CD4-positive, alpha-beta memory T cell (primary cell): ENCODE data around the gene SPATA4. TPM values are rescaled to one million over a fixed set of nuclear protein-coding genes. Genes with fewer than 3 reads are reported as not detected.

ENCODE experiments used
- CTCF ChIA-PET: fragments of 350-600 bp; sonication (Branson Sonifier 250); formaldehyde crosslinking; loops from one replicate; lab custom pipeline; 2021; ENCODE audit warnings: inconsistent platforms; ENCODE audit not compliant: partially characterized antibody; lab: Charles Lee
- POLR2A ChIA-PET: fragments of 350-600 bp; sonication (Branson Sonifier 250); formaldehyde crosslinking; loops from one replicate; lab custom pipeline; 2021; ENCODE audit not compliant: partially characterized antibody; lab: Charles Lee
- DNase-seq, 5 donors: peaks; one replicate each; pipeline versions ENCODE4 v3.0.0 to v3.0.0-alpha.2; 2020 to 2022; ENCODE audit warnings: mixed read lengths in 1 of 5
- H3K27ac ChIP-seq: one replicate; pipeline ENCODE4 v1.7.0; 2013; ENCODE audit warnings: low read depth, low read length
- H3K27me3 ChIP-seq: 2 replicates; pipeline ENCODE4 v1.7.0; 2013; ENCODE audit warnings: mild to moderate bottlenecking, low read length, moderate library complexity; ENCODE audit not compliant: insufficient read depth
- H3K36me3 ChIP-seq: 2 replicates; pipeline ENCODE4 v1.7.0; 2013; ENCODE audit warnings: mild to moderate bottlenecking, low read length, moderate library complexity; ENCODE audit not compliant: insufficient read depth
- H3K4me1 ChIP-seq: 2 replicates; pipeline ENCODE4 v1.7.0; 2013; ENCODE audit warnings: mild to moderate bottlenecking, low read length, moderate library complexity; ENCODE audit not compliant: insufficient read depth
- H3K4me3 ChIP-seq, 2 donors: one replicate each; pipeline ENCODE4 v1.7.0; 2013; ENCODE audit warnings: low read length in 2 of 2, mild to moderate bottlenecking in 1 of 2
- H3K9me3 ChIP-seq, 2 donors: one replicate each; pipeline ENCODE4 v1.7.0; 2013; ENCODE audit warnings: low read length in 2 of 2, control low read depth in 1 of 2; ENCODE audit not compliant: control insufficient read depth in 1 of 2
- H3K27ac Mint-ChIP-seq, 7 donors: one replicate each; pipeline ENCODE4 v1.8.0; 2020 to 2021; ENCODE audit warnings: mixed read lengths in 7 of 7, mild to moderate bottlenecking in 6 of 7, inconsistent platforms in 3 of 7, moderate library complexity in 3 of 7
- H3K27me3 Mint-ChIP-seq, 2 donors: one replicate each; pipeline ENCODE4 v1.8.0; 2020 to 2021; ENCODE audit warnings: mixed read lengths in 2 of 2
- H3K36me3 Mint-ChIP-seq, 2 donors: one replicate each; pipeline ENCODE4 v1.8.0; 2020 to 2021; ENCODE audit warnings: mixed read lengths in 2 of 2, inconsistent platforms in 1 of 2, mild to moderate bottlenecking in 1 of 2
- H3K4me1 Mint-ChIP-seq, 4 donors: one replicate each; pipeline ENCODE4 v1.8.0; 2020 to 2021; ENCODE audit warnings: mixed read lengths in 4 of 4, mild to moderate bottlenecking in 1 of 4
- H3K4me3 Mint-ChIP-seq, 8 donors: one replicate each; pipeline ENCODE4 v1.8.0; 2020 to 2021; ENCODE audit warnings: mixed read lengths in 8 of 8, mild to moderate bottlenecking in 7 of 8, moderate library complexity in 6 of 8, inconsistent platforms in 3 of 8
- H3K9me3 Mint-ChIP-seq, 8 donors: one replicate each; pipeline ENCODE4 v1.8.0; 2020 to 2021; ENCODE audit warnings: mixed read lengths in 8 of 8, mild to moderate bottlenecking in 5 of 8, inconsistent platforms in 3 of 8, moderate library complexity in 1 of 8
- intact Hi-C: fragments of 100-400 bp; cut with micrococcal nuclease; formaldehyde crosslinking; loops from one replicate; pipeline ENCODE4 v1.15.1; 2023
- polyA plus RNA-seq, 2 donors: library from polyadenylated mRNA; unstranded; fragments of 300-500 nt; fragmentation: Illumina TruSeq; gene quantifications; one replicate each; pipeline ENCODE4 v1.2.3, GENCODE V29; 2021
- total RNA-seq, 2 experiments: library from RNA; stranded (reverse); gene quantifications; one replicate each; pipeline ENCODE4 v1.2.3, GENCODE V29; 2021

SPATA4 gene
- total and polyA plus RNA-seq, 4 experiments from 2014 or later = not detected

- H3K4me3 Mint-ChIP-seq = no peak overlapping the region
- ChIA-PET CTCF (interaction anchor here (1.4 kb wide), 1 partner anchor 10 kb away, joined by 3 read pairs; no protein-coding TSS in a partner anchor), POLR2A (no interaction called here)
- H3K9me3 Mint-ChIP-seq = peaks cover 0 to 5% (median 0%) of the 10 kb centered on the region in 8 donors
- H3K9me3 ChIP-seq = no peaks in the 10 kb centered on the region
- H3K27ac Mint-ChIP-seq = no peak overlapping the region
- no peaks in the 10 kb centered on the region for H3K27me3 ChIP-seq
- H3K27me3 Mint-ChIP-seq = peaks cover 11 to 12% of the 10 kb centered on the region in 2 donors
- no peaks in the 10 kb centered on the region for H3K4me1 Mint-ChIP-seq
- H3K36me3 Mint-ChIP-seq = no peaks in the 10 kb centered on the region
- no peaks in the 10 kb centered on the region for H3K36me3 ChIP-seq
- no peak overlapping the region for H3K4me3 ChIP-seq
- intact Hi-C loops = no loop called here
- H3K4me1 ChIP-seq = no peaks in the 10 kb centered on the region
- H3K27ac ChIP-seq = no peak overlapping the region
- no peak for DNase-seq
Observed at GRCh38 chr4:176210101-176210500, 14.7 kb upstream of the SPATA4 start.

GRCh38 chr4:176209535-176209934, 14.2 kb upstream of the SPATA4 start:
- Mint-ChIP-seq H3K27ac (no peak overlapping the region), H3K9me3 (peaks cover 0 to 5% (median 0%) of the 10 kb centered on the region in 8 donors), H3K4me3 (no peak overlapping the region), H3K27me3 (peaks cover 12 to 13% of the 10 kb centered on the region in 2 donors), H3K36me3 (no peaks in the 10 kb centered on the region), H3K4me1 (no peaks in the 10 kb centered on the region)
- H3K4me3 ChIP-seq = no peak overlapping the region
- CTCF ChIA-PET = no interaction called here
- no peaks in the 10 kb centered on the region for H3K27me3 ChIP-seq
- no peak for DNase-seq
- no peaks in the 10 kb centered on the region for H3K36me3 ChIP-seq
- H3K4me1 ChIP-seq = no peaks in the 10 kb centered on the region
- H3K27ac ChIP-seq = no peak overlapping the region
- POLR2A ChIA-PET = no interaction called here
- H3K9me3 ChIP-seq = no peaks in the 10 kb centered on the region
- intact Hi-C loops = no loop called here

- Mint-ChIP-seq H3K9me3 (peaks cover 0 to 5% (median 0%) of the 10 kb centered on the region in 8 donors), H3K27me3 (peaks cover 12 to 13% of the 10 kb centered on the region in 2 donors), H3K36me3 (no peaks in the 10 kb centered on the region), H3K27ac (no peak overlapping the region), H3K4me3 (no peak overlapping the region), H3K4me1 (no peaks in the 10 kb centered on the region)
- Histone ChIP-seq H3K27ac (no peak overlapping the region), H3K4me3 (no peak overlapping the region), H3K36me3 (no peaks in the 10 kb centered on the region), H3K9me3 (no peaks in the 10 kb centered on the region), H3K27me3 (no peaks in the 10 kb centered on the region), H3K4me1 (no peaks in the 10 kb centered on the region)
- DNase-seq = no peak
- intact Hi-C loops = no loop called here
- ChIA-PET POLR2A (no interaction called here), CTCF (interaction anchor here (0.9 kb wide), 1 partner anchor 10 kb away, joined by 3 read pairs; no protein-coding TSS in a partner anchor)
Observed at GRCh38 chr4:176207839-176208238, 12.5 kb upstream of the SPATA4 start.

DNA sequence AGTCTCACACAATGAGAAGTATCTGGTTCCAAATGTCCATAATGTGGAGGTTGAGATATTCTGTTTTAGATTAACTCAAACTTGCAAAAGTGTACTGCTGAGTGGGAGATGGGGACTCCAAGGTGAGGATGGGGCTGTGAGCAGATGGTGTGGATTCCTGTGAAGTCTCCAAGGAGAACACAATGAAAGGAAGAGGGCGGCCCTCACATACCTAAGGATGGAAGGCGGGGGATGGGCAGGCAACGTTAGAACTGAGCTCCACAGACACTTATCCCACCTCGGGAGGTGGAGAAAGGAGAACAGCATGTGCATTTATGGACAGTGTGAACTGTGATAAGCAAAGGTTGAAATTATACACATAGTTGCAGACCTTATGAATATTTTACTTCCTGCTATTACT, 9.9 kb upstream of the SPATA4 start:
- ChIA-PET POLR2A (no interaction called here), CTCF (no interaction called here)
- Histone ChIP-seq H3K27ac (no peak overlapping the region), H3K9me3 (no peaks in the 10 kb centered on the region), H3K4me3 (no peak overlapping the region), H3K27me3 (no peaks in the 10 kb centered on the region), H3K4me1 (no peaks in the 10 kb centered on the region), H3K36me3 (no peaks in the 10 kb centered on the region)
- intact Hi-C loops = no loop called here
- no peak overlapping the region for H3K4me3 Mint-ChIP-seq
- peak overlapping the region in 1 of 7 donors; percentile 59 for H3K27ac Mint-ChIP-seq
- H3K9me3 Mint-ChIP-seq = no peaks in the 10 kb centered on the region
- peaks cover 11 to 13% of the 10 kb centered on the region in 2 donors for H3K27me3 Mint-ChIP-seq
- no peaks in the 10 kb centered on the region for H3K36me3 Mint-ChIP-seq
- no peak for DNase-seq
- H3K4me1 Mint-ChIP-seq = no peaks in the 10 kb centered on the region

DNA sequence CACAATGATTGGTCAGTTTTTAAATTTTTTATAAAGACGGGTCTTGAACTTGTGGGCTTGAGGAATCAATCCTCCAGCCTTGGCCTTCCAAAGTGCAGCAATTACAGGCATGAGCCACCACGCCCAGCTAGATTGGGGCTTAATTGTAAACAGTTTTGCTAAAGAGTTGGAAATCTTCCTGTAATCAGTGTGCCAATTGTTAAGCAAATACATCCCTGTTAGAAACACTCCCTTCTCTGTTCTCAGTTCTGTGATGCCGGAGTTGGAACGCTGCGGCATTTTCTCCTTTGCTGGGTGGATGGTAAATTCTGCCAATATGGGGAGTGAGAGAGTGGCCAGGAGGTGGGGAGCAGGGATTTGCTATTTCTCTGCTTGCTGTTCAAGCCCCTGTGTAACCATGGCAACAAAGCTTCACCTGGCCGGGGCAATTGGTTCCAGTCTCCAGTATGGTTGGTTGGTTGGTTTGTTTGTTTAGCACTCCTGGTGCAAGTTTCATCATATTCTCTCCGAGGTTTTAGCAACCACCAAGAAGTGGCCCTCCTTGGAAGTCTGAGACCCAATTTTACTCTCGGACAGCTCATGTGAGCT, 3.0 kb upstream of the SPATA4 start:
- Mint-ChIP-seq H3K4me1 (peaks cover 5 to 12% (median 10%) of the 10 kb centered on the region in 4 donors), H3K4me3 (no peak overlapping the region), H3K27me3 (peaks cover 8 to 14% of the 10 kb centered on the region in 2 donors), H3K27ac (no peak overlapping the region), H3K36me3 (peaks cover 0 to 5% of the 10 kb centered on the region in 2 donors), H3K9me3 (no peaks in the 10 kb centered on the region)
- intact Hi-C loops = loop anchor here (5.0 to 10.0 kb wide), 2 partner anchors 1109 to 1246 kb away; partner anchors contain the start of genes AGA and NEIL3
- H3K4me1 ChIP-seq = peaks cover 13% of the 10 kb centered on the region
- CTCF ChIA-PET = no interaction called here
- peaks cover 10% of the 10 kb centered on the region for H3K27me3 ChIP-seq
- H3K4me3 ChIP-seq = no peak overlapping the region
- no peak overlapping the region for H3K27ac ChIP-seq
- POLR2A ChIA-PET = no interaction called here
- H3K9me3 ChIP-seq = no peaks in the 10 kb centered on the region
- DNase-seq = no peak
- H3K36me3 ChIP-seq = no peaks in the 10 kb centered on the region

- H3K4me3 Mint-ChIP-seq = peak overlapping the region in 2 of 8 donors; percentile 11 to 17
- peaks cover 0 to 5% of the 10 kb centered on the region in 2 donors for H3K36me3 Mint-ChIP-seq
- H3K4me3 ChIP-seq = no peak overlapping the region
- H3K27ac Mint-ChIP-seq = peak overlapping the region in 1 of 7 donors; percentile 32
- H3K27ac ChIP-seq = no peak overlapping the region
- intact Hi-C loops = loop anchor here (2.0 to 10.0 kb wide), 2 partner anchors 129 to 1251 kb away; partner anchors contain the start of genes AGA and WDR17
- peaks cover 5 to 12% (median 10%) of the 10 kb centered on the region in 4 donors for H3K4me1 Mint-ChIP-seq
- no peaks in the 10 kb centered on the region for H3K36me3 ChIP-seq
- peak in 1 of 5 donors; percentile 38 for DNase-seq
- no peaks in the 10 kb centered on the region for H3K9me3 ChIP-seq
- peaks cover 13% of the 10 kb centered on the region for H3K4me1 ChIP-seq
- H3K27me3 ChIP-seq = peaks cover 10% of the 10 kb centered on the region
- no peaks in the 10 kb centered on the region for H3K9me3 Mint-ChIP-seq
- H3K27me3 Mint-ChIP-seq = peaks cover 22 to 38% of the 10 kb centered on the region in 2 donors
- POLR2A ChIA-PET = no interaction called here
- CTCF ChIA-PET = no interaction called here
Observed at GRCh38 chr4:176193938-176194337, 1.4 kb downstream of the SPATA4 start.

- Mint-ChIP-seq H3K4me3 (no peak overlapping the region), H3K4me1 (peaks cover 5 to 12% (median 10%) of the 10 kb centered on the region in 4 donors), H3K9me3 (no peaks in the 10 kb centered on the region), H3K27me3 (peaks cover 22 to 42% of the 10 kb centered on the region in 2 donors), H3K36me3 (peaks cover 0 to 5% of the 10 kb centered on the region in 2 donors), H3K27ac (no peak overlapping the region)
- no peak for DNase-seq
- H3K4me1 ChIP-seq = peaks cover 13% of the 10 kb centered on the region
- H3K27me3 ChIP-seq = peaks cover 13% of the 10 kb centered on the region
- no peaks in the 10 kb centered on the region for H3K9me3 ChIP-seq
- H3K4me3 ChIP-seq = no peak overlapping the region
- POLR2A ChIA-PET = no interaction called here
- no peak overlapping the region for H3K27ac ChIP-seq
- intact Hi-C loops = loop anchor here (10.0 kb wide), 1 partner anchor 1252 kb away; the partner anchor contains the start of gene AGA
- H3K36me3 ChIP-seq = no peaks in the 10 kb centered on the region
- CTCF ChIA-PET = no interaction called here
Observed at GRCh38 chr4:176193126-176193525, 2.3 kb downstream of the SPATA4 start.
